ENCODE results near the gene PXDC1. TPM values are rescaled to one million over a fixed set of nuclear protein-coding genes. Genes with fewer than 3 reads are reported as not detected.
"Not testable (repeated sequence)": the region's sequence is repeated elsewhere in the genome, so short reads cannot be mapped to it uniquely, and the experiment has no call there.

PXDC1 gene
- total RNA-seq, 1 experiment from 2014 or later, result 42.9 TPM

DNA sequence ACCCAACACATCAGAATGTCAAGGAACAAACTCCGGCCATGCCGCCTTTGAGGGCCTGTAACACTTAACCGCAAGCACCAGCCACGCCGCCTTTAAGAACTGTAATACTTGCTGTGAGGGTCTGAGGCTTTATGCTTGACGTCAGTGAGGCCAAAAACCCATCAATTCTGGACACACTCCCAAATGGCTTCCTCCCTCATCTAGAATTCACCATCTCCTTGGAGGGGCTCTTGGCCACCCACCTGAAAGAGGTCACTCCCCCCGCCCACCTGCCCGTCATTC, 10.4 kb upstream of the PXDC1 start:
- H3K9me3 Mint-ChIP-seq (ENCODE audit: unreplicated experiment), result no peaks in the 10 kb centered on the region
- Histone ChIP-seq H3K36me3 (ENCODE audit: control insufficient read depth, insufficient read depth, low read length) (no peaks in the 10 kb centered on the region), H3K9me3 (no peaks in the 10 kb centered on the region), H3K4me1 (no peaks in the 10 kb centered on the region), H3K27me3 (replicated peaks; ENCODE audit: control insufficient read depth, insufficient read depth, low read length) (no peaks in the 10 kb centered on the region), H3K4me3 (ENCODE audit: low read depth, low read length) (no peak overlapping the region)
- no peak overlapping the region for H3K4me3 Mint-ChIP-seq (ENCODE audit: unreplicated experiment)
- H3K27me3 Mint-ChIP-seq (ENCODE audit: insufficient read depth, unreplicated experiment), result no peaks in the 10 kb centered on the region
- no TSS peak for BruUV-seq (replicated peaks)
- no peaks in the 10 kb centered on the region for H3K36me3 Mint-ChIP-seq (ENCODE audit: insufficient read depth, unreplicated experiment)
- intact Hi-C loops (cut with micrococcal nuclease; ENCODE audit: unreplicated experiment), result no loop called here
- H3K27ac Mint-ChIP-seq (ENCODE audit: unreplicated experiment), result no peak overlapping the region
- no peaks in the 10 kb centered on the region for H3K4me1 Mint-ChIP-seq (ENCODE audit: low read depth, unreplicated experiment)
- TF ChIP-seq CTCF (IDR thresholded peaks at IDR 0.05; ENCODE audit: insufficient read depth in 1 of 2, low read depth in 1 of 2, low read length in 1 of 2, severe bottlenecking in 1 of 2, unreplicated experiment in 1 of 2), result no peak
- no peak for DNase-seq
- ChIA-PET CTCF (no interaction called here), POLR2A (no interaction called here)

DNA sequence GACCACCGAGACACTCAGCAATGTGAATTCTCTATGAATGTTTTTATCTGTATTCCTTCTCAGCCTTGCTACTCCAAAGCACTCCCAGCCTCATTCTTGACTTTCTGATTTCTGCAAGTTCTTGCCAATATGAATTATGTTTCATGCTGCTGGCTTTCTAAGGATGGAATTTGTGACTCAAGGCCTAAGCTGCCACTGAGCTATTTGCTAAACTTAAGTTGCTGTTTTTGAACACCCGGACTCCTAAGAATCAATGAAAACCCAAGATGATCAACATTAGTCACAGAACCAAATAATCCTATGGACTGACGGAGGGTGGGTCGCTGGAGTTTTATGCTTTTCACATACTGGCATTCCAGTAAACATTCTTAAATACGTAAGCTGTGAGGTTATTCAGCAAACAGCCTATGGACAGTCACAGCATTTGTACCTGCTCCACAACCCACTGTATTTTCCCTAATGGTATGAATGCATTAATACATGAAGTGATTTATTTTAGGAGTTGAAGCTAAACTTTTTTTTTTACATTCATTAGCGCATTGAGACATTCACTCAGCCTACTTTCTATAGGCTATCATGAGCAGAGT, 8.2 kb upstream of the PXDC1 start:
- no peak for DNase-seq
- Histone ChIP-seq H3K27me3 (replicated peaks; ENCODE audit: control insufficient read depth, insufficient read depth, low read length) (no peaks in the 10 kb centered on the region), H3K9me3 (no peaks in the 10 kb centered on the region), H3K4me3 (ENCODE audit: low read depth, low read length) (no peak overlapping the region), H3K4me1 (no peaks in the 10 kb centered on the region), H3K36me3 (ENCODE audit: control insufficient read depth, insufficient read depth, low read length) (no peaks in the 10 kb centered on the region)
- Mint-ChIP-seq H3K27me3 (ENCODE audit: insufficient read depth, unreplicated experiment) (no peaks in the 10 kb centered on the region), H3K4me3 (ENCODE audit: unreplicated experiment) (no peak overlapping the region), H3K36me3 (ENCODE audit: insufficient read depth, unreplicated experiment) (no peaks in the 10 kb centered on the region), H3K27ac (ENCODE audit: unreplicated experiment) (no peak overlapping the region), H3K4me1 (ENCODE audit: low read depth, unreplicated experiment) (no peaks in the 10 kb centered on the region), H3K9me3 (ENCODE audit: unreplicated experiment) (no peaks in the 10 kb centered on the region)
- intact Hi-C loops (cut with micrococcal nuclease; ENCODE audit: unreplicated experiment), result no loop called here
- ChIA-PET CTCF (no interaction called here), POLR2A (no interaction called here)
- no TSS peak for BruUV-seq (replicated peaks)
- TF ChIP-seq CTCF (IDR thresholded peaks at IDR 0.05; ENCODE audit: insufficient read depth in 1 of 2, low read depth in 1 of 2, low read length in 1 of 2, severe bottlenecking in 1 of 2, unreplicated experiment in 1 of 2), result no peak

DNA sequence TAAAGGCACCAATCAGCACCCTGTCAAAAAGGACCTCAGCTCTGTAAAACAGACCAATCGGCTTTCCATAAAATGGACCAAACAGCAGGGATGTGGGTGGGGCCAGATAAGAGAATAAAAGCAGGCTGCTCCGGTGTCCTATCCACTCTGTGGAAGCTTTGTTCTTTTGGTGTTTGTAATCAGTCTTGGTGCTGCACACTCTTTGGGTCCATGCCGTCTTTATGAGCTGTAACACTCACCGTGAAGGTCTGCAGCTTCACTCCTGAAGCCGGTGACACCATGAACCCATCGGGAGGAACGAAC, 7.3 kb upstream of the PXDC1 start:
- H3K27ac Mint-ChIP-seq (ENCODE audit: unreplicated experiment), result no peak overlapping the region
- Histone ChIP-seq H3K4me3 (ENCODE audit: low read depth, low read length) (no peak overlapping the region), H3K4me1 (no peaks in the 10 kb centered on the region), H3K9me3 (no peaks in the 10 kb centered on the region), H3K36me3 (ENCODE audit: control insufficient read depth, insufficient read depth, low read length) (no peaks in the 10 kb centered on the region), H3K27me3 (replicated peaks; ENCODE audit: control insufficient read depth, insufficient read depth, low read length) (no peaks in the 10 kb centered on the region)
- H3K9me3 Mint-ChIP-seq (ENCODE audit: unreplicated experiment), result no peaks in the 10 kb centered on the region
- peak in 1 of 2 experiments; percentile 7 for DNase-seq
- no peaks in the 10 kb centered on the region for H3K4me1 Mint-ChIP-seq (ENCODE audit: low read depth, unreplicated experiment)
- H3K4me3 Mint-ChIP-seq (ENCODE audit: unreplicated experiment), result no peak overlapping the region
- BruUV-seq (replicated peaks), result no TSS peak
- no peaks in the 10 kb centered on the region for H3K27me3 Mint-ChIP-seq (ENCODE audit: insufficient read depth, unreplicated experiment)
- intact Hi-C loops (cut with micrococcal nuclease; ENCODE audit: unreplicated experiment), result no loop called here
- POLR2A ChIA-PET, result no interaction called here
- CTCF ChIA-PET, result no interaction called here
- no peaks in the 10 kb centered on the region for H3K36me3 Mint-ChIP-seq (ENCODE audit: insufficient read depth, unreplicated experiment)
- no peak for TF ChIP-seq CTCF (IDR thresholded peaks at IDR 0.05; ENCODE audit: insufficient read depth in 1 of 2, low read depth in 1 of 2, low read length in 1 of 2, severe bottlenecking in 1 of 2, unreplicated experiment in 1 of 2)

- H3K4me3 Mint-ChIP-seq (ENCODE audit: unreplicated experiment); POLR2A ChIA-PET: not testable (repeated sequence)
Measured at GRCh38 chr6:3757998-3758841, 6.7 kb upstream of the PXDC1 start.

More at GRCh38 chr6:3757998-3758841, 6.7 kb upstream of the PXDC1 start:
- CTCF ChIA-PET; H3K36me3 ChIP-seq (ENCODE audit: control insufficient read depth, insufficient read depth, low read length); H3K36me3 Mint-ChIP-seq (ENCODE audit: insufficient read depth, unreplicated experiment); H3K4me1 Mint-ChIP-seq (ENCODE audit: low read depth, unreplicated experiment); H3K27ac Mint-ChIP-seq (ENCODE audit: unreplicated experiment); H3K9me3 ChIP-seq; H3K4me1 ChIP-seq; H3K4me3 ChIP-seq (ENCODE audit: low read depth, low read length); H3K27me3 ChIP-seq (replicated peaks; ENCODE audit: control insufficient read depth, insufficient read depth, low read length); BruUV-seq (replicated peaks); intact Hi-C loops (cut with micrococcal nuclease; ENCODE audit: unreplicated experiment); H3K9me3 Mint-ChIP-seq (ENCODE audit: unreplicated experiment); H3K27me3 Mint-ChIP-seq (ENCODE audit: insufficient read depth, unreplicated experiment): not testable (repeated sequence)
- DNase-seq, result peak in 1 of 2 experiments; percentile 18
